Measurements from ENCODE around the gene EYA2.
A peak's percentile ranks its signal among the peaks of the same experiment; 100 is the strongest.

The EYA2 gene, protein sequence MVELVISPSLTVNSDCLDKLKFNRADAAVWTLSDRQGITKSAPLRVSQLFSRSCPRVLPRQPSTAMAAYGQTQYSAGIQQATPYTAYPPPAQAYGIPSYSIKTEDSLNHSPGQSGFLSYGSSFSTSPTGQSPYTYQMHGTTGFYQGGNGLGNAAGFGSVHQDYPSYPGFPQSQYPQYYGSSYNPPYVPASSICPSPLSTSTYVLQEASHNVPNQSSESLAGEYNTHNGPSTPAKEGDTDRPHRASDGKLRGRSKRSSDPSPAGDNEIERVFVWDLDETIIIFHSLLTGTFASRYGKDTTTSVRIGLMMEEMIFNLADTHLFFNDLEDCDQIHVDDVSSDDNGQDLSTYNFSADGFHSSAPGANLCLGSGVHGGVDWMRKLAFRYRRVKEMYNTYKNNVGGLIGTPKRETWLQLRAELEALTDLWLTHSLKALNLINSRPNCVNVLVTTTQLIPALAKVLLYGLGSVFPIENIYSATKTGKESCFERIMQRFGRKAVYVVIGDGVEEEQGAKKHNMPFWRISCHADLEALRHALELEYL

DNA sequence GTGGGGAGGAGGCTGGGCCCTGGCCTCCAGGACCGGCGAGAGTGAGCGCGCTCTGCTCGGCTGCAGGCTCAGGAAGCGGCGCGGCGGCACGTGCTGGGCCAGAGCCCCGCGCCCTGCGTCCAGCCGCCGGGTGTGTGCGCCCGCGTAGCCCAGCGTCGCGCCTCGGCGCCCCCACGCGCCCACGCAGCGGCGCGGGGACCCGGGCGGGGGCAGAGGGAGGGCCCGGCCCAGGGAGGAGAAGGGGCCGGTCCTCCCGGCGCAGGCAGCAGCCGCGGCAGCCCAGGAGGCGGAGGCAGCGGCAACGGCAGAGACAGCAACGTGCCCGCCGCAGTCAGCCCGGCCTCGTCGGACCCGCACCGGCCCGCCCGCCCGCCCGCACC is at the start of gene EYA2:
Gene EYA2, plus strand, starts transcription at position 265 of the 380 bp plus-strand sequence. CDS start 95,168 bp downstream, outside the sequence.
- no peak within 1 kb of the TSS for H3K4me3 ChIP-seq (IDR thresholded peaks at IDR 0.05; ENCODE audit: insufficient read depth, low read depth, low read length)

GRCh38 chr20:46844965-46845364 is 49.7 kb upstream of the EYA2 start:
- no peaks in the 10 kb centered on the region for H3K36me3 ChIP-seq (ENCODE audit: insufficient read depth)
- no peak overlapping the region for H3K4me2 ChIP-seq
- no peaks in the 10 kb centered on the region for H3K4me1 ChIP-seq (ENCODE audit: low read depth, poor library complexity, severe bottlenecking)
- no peaks in the 10 kb centered on the region for H4K20me1 ChIP-seq (ENCODE audit: insufficient read depth)
- no peak overlapping the region for H2AFZ ChIP-seq (ENCODE audit: low read depth)
- H3K27me3 ChIP-seq (ENCODE audit: insufficient read depth, low read depth): no peaks in the 10 kb centered on the region
- H3K79me2 ChIP-seq (ENCODE audit: insufficient read depth, low read depth): no peaks in the 10 kb centered on the region
- TF ChIP-seq, protein P1, sequence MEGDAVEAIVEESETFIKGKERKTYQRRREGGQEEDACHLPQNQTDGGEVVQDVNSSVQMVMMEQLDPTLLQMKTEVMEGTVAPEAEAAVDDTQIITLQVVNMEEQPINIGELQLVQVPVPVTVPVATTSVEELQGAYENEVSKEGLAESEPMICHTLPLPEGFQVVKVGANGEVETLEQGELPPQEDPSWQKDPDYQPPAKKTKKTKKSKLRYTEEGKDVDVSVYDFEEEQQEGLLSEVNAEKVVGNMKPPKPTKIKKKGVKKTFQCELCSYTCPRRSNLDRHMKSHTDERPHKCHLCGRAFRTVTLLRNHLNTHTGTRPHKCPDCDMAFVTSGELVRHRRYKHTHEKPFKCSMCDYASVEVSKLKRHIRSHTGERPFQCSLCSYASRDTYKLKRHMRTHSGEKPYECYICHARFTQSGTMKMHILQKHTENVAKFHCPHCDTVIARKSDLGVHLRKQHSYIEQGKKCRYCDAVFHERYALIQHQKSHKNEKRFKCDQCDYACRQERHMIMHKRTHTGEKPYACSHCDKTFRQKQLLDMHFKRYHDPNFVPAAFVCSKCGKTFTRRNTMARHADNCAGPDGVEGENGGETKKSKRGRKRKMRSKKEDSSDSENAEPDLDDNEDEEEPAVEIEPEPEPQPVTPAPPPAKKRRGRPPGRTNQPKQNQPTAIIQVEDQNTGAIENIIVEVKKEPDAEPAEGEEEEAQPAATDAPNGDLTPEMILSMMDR (conservative IDR thresholded peaks at IDR 0.05; ENCODE audit: low read depth, low read length): no peak
- no peak overlapping the region for H3K9ac ChIP-seq
- H3K27ac ChIP-seq: no peak overlapping the region
- H3K4me3 ChIP-seq (IDR thresholded peaks at IDR 0.05; ENCODE audit: insufficient read depth, low read depth, low read length): no peak overlapping the region

More for the DNA sequence above, at the start of gene EYA2:
- Histone ChIP-seq H2AFZ (ENCODE audit: low read depth) (peak within 1 kb of the TSS; percentile 73), H4K20me1 (ENCODE audit: insufficient read depth) (no peaks in the 10 kb centered on the region), H3K27ac (peak within 1 kb of the TSS; percentile 91), H3K79me2 (ENCODE audit: insufficient read depth, low read depth) (peaks cover 62% of the 10 kb centered on the region), H3K4me1 (ENCODE audit: low read depth, poor library complexity, severe bottlenecking) (peaks cover 22% of the 10 kb centered on the region), H3K4me2 (peak within 1 kb of the TSS; percentile 96), H3K36me3 (ENCODE audit: insufficient read depth) (no peaks in the 10 kb centered on the region), H3K9ac (peak within 1 kb of the TSS; percentile 96), H3K27me3 (ENCODE audit: insufficient read depth, low read depth) (no peaks in the 10 kb centered on the region)
- TF ChIP-seq, protein P1 (conservative IDR thresholded peaks at IDR 0.05; ENCODE audit: low read depth, low read length): no peak

DNA sequence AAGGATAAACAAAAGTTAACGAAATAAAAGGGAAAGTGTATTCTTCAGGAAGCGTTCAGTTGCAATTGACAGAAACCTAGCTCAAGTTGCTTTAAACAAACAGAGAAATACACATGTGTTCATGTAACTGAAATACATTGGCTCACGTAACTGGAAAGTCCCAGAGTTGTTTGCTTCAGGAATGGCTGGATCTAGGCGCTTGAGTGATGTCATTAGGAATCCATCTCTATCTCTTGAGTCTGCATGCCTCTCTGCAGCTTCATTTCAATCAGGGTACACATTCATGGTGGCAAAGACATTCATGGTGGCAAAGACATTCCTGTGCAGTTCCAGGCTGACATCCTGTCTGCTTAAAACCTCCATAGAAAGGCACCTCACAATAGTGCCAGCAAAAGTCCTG is 45.4 kb upstream of the EYA2 start:
- TF ChIP-seq, protein P1 (conservative IDR thresholded peaks at IDR 0.05; ENCODE audit: low read depth, low read length): no peak
- Histone ChIP-seq H3K27me3 (ENCODE audit: insufficient read depth, low read depth) (no peaks in the 10 kb centered on the region), H3K9ac (no peak overlapping the region), H3K4me2 (no peak overlapping the region), H3K27ac (no peak overlapping the region), H3K36me3 (ENCODE audit: insufficient read depth) (no peaks in the 10 kb centered on the region), H2AFZ (ENCODE audit: low read depth) (no peak overlapping the region), H4K20me1 (ENCODE audit: insufficient read depth) (no peaks in the 10 kb centered on the region), H3K4me1 (ENCODE audit: low read depth, poor library complexity, severe bottlenecking) (no peaks in the 10 kb centered on the region), H3K79me2 (ENCODE audit: insufficient read depth, low read depth) (no peaks in the 10 kb centered on the region), H3K4me3 (IDR thresholded peaks at IDR 0.05; ENCODE audit: insufficient read depth, low read depth, low read length) (no peak overlapping the region)

DNA sequence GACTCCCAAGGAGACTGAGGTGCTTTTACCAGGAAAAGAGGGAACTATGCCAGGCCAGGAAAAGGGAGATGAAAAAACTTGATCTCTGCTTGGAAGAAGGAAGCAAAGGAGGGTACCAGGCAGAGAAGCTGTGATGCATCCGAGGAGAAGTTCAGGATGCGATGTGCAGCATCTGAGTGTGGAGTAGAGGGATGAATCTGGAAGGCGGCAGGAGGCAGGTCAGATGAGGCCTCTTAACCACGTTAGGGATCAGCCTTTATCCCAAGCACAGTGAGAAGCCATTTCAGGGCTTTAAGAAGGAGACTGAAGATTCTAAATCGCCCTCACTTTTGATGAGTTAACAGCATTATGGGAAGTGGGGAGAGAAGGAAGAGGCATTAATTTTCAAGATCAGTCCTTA is 44.9 kb upstream of the EYA2 start:
- no peak overlapping the region for H2AFZ ChIP-seq (ENCODE audit: low read depth)
- H3K4me1 ChIP-seq (ENCODE audit: low read depth, poor library complexity, severe bottlenecking): no peaks in the 10 kb centered on the region
- no peak overlapping the region for H3K4me3 ChIP-seq (IDR thresholded peaks at IDR 0.05; ENCODE audit: insufficient read depth, low read depth, low read length)

More for the DNA sequence above, 44.9 kb upstream of the EYA2 start:
- Histone ChIP-seq H3K9ac (no peak overlapping the region), H3K4me2 (no peak overlapping the region), H3K36me3 (ENCODE audit: insufficient read depth) (no peaks in the 10 kb centered on the region), H3K27ac (no peak overlapping the region), H3K79me2 (ENCODE audit: insufficient read depth, low read depth) (no peaks in the 10 kb centered on the region), H3K27me3 (ENCODE audit: insufficient read depth, low read depth) (no peaks in the 10 kb centered on the region), H4K20me1 (ENCODE audit: insufficient read depth) (no peaks in the 10 kb centered on the region)
- TF ChIP-seq, protein P1 (conservative IDR thresholded peaks at IDR 0.05; ENCODE audit: low read depth, low read length): no peak

Data from KMS-11 (cell line).